GM06990 (cell line): ENCODE measurements around the gene MTUS2.

Experiments
- DNase-seq: peaks from one replicate; pipeline ENCODE4 v3.0.0-alpha.2; 2011; ENCODE audit not compliant: insufficient read length; ENCODE audit errors: extremely low read depth
- H3K27me3 ChIP-seq: replicated peaks from 2 replicates; pipeline ENCODE4 v1.6.0; 2011; ENCODE audit warnings: low read length; ENCODE audit not compliant: control insufficient read depth, insufficient read depth
- H3K36me3 ChIP-seq: 2 replicates; pipeline ENCODE4 v1.5.1; 2011; ENCODE audit warnings: low read length; ENCODE audit not compliant: control insufficient read depth, insufficient read depth
- H3K4me3 ChIP-seq: replicated peaks from 2 replicates; pipeline ENCODE4 v1.5.1; 2011; ENCODE audit warnings: low read depth, mild to moderate bottlenecking, control low read depth, low read length
- TF ChIP-seq, protein P1 (sequence below): IDR thresholded peaks from 2 replicates; pipeline ENCODE4 v1.5.1; 2011; ENCODE audit warnings: low read length, control low read depth, mild to moderate bottlenecking, inconsistent platforms; ENCODE audit not compliant: insufficient read depth, poor library complexity, severe bottlenecking

MTUS2 gene

DNA sequence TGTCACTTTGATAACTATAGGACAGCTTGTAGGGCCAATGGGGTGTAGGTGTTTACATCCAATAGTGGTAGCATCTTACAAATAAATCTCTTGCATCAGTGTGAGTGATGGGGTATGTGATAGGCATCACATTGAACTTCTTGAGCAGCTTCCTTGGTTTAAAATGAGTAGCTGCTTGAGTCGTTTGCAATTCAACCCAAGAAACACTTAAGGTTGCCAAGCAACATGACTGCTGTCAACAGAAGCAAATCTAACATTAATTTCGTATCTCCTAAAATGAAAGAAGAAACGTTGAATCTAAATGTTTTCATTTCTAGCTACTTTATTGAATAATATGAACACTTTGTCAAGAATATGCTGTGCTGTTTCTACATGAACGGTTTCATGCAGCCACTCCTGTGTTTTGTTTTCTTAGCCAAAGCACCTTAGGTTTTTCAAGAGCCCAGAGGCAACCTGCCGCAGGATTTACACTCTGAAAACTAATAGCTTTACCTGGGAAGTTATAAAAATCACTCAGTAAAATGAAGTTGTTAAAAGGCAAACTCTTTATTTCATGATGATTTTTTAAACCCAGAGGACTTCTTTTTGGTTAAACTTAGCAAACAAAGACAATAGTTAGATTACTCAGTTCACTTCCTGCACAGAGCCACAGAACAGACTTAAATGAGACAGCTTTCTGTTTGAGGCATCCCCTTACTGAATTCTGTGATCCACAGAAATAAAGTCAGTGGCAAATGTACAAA lies 305.2 kb downstream of the MTUS2 start:
- Histone ChIP-seq H3K27me3 (no peaks in the 10 kb centered on the region), H3K36me3 (no peaks in the 10 kb centered on the region), H3K4me3 (peak overlapping the region; percentile 19)
- DNase-seq = peak; percentile 23
- TF ChIP-seq, protein P1, sequence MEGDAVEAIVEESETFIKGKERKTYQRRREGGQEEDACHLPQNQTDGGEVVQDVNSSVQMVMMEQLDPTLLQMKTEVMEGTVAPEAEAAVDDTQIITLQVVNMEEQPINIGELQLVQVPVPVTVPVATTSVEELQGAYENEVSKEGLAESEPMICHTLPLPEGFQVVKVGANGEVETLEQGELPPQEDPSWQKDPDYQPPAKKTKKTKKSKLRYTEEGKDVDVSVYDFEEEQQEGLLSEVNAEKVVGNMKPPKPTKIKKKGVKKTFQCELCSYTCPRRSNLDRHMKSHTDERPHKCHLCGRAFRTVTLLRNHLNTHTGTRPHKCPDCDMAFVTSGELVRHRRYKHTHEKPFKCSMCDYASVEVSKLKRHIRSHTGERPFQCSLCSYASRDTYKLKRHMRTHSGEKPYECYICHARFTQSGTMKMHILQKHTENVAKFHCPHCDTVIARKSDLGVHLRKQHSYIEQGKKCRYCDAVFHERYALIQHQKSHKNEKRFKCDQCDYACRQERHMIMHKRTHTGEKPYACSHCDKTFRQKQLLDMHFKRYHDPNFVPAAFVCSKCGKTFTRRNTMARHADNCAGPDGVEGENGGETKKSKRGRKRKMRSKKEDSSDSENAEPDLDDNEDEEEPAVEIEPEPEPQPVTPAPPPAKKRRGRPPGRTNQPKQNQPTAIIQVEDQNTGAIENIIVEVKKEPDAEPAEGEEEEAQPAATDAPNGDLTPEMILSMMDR = no peak

DNA sequence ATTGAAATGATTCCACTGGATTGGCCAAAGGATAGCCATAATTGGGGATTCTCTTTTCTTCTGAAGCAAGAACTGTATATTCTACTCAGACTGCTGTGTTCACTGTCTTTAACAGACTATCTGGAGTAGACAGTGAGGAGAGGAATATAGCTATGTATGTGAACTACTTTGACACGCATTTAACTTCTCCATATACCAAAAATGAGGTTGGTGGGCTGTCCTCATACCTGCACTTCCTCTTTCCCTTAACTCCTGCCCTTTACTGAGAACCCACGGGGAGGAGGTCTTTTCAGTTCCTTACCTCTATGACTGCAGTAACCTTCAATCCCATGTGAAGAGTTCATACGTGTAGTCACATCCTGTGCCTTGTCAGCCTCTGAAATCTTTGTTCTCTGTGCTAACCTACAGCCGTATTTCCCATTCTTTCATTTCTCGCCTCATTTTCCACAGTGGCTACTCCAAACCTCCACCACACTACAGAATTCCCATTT lies 305.8 kb downstream of the MTUS2 start:
- DNase-seq = peak; percentile 33
- Histone ChIP-seq H3K27me3 (no peaks in the 10 kb centered on the region), H3K36me3 (no peaks in the 10 kb centered on the region), H3K4me3 (peak overlapping the region; percentile 19; the same call in 1 of the 2 replicates)
- TF ChIP-seq, protein P1 = no peak

DNA sequence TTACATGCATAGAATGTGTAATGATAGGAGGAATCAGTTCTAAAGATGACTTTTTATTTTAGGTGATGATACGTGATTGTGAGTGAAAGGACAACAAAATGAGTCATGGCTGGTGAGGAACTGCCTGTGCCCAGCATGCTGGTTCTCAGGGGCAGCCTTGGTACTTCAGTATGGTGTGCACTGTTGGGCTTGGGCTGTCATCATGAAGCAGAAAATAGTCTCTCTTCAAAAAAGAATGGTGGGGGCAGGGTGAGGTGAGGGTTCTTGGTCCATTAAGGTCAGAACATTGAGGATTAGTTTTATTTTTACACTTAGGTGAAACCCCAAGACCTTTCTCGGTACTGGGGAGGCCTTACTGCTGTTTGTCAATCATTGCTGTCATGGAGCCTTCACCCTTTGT lies 309.5 kb downstream of the MTUS2 start:
- TF ChIP-seq, protein P1 = no peak
- no peak overlapping the region for H3K4me3 ChIP-seq
- DNase-seq = no peak

GRCh38 chr13:29131159-29131558 lies 311.0 kb downstream of the MTUS2 start:
- H3K36me3 ChIP-seq = no peaks in the 10 kb centered on the region
- TF ChIP-seq, protein P1 = no peak
- no peak for DNase-seq
- H3K27me3 ChIP-seq = no peaks in the 10 kb centered on the region
- H3K4me3 ChIP-seq = no peak overlapping the region

More for the DNA sequence above, 309.5 kb downstream of the MTUS2 start:
- Histone ChIP-seq H3K27me3 (no peaks in the 10 kb centered on the region), H3K36me3 (no peaks in the 10 kb centered on the region)

DNA sequence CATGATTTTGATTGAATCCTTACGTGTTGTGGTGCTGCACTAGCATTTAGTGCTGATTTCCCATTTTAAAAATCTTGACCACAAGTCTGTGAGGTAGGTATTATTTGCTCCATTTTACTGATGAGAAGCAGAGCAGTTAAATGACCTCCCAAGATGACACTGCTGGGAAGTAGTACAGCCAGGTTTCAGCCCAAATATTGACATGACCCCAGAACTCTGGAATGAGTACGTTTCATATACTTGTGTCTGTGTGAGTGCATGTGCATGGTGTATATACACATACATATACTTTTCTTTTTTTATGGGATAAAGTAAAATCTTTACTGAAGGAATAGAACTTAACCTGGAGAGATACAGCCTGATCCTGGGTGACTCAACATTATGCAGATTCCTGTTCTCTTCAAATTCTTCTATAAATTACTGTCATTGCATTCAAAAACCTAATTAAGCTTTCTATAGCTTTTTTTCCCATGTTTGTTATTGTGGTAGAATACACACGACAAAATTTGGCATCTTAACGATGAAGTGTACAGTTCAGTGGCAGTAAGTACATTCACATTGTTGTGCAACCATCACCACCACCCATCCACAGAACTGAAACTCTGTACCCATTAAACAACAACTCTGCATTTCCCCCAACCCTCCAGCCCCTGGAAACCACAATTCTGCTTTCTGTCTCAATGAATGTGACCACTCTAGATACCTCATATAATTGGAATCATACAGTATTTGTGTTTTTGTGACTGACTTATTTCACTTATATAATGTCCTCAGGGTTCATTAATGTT lies 311.9 kb downstream of the MTUS2 start:
- TF ChIP-seq, protein P1 = no peak
- no peak for DNase-seq
- H3K36me3 ChIP-seq = no peaks in the 10 kb centered on the region
- no peaks in the 10 kb centered on the region for H3K27me3 ChIP-seq
- no peak overlapping the region for H3K4me3 ChIP-seq
